22Rv1 (cell line): ENCODE measurements around the gene CDK5RAP1.

Experiments
- ZFX ChIP-seq: fragments of 450-650 bp; IDR thresholded peaks from 2 replicates; pipeline ENCODE4 v1.6.1; 2017; ENCODE audit warnings: antibody characterized with exemption, borderline replicate concordance
- TF ChIP-seq, protein P1 (sequence below): fragments of 450-650 bp; IDR thresholded peaks from 2 replicates; pipeline ENCODE4 v1.5.1; 2017; ENCODE audit warnings: mild to moderate bottlenecking

DNA sequence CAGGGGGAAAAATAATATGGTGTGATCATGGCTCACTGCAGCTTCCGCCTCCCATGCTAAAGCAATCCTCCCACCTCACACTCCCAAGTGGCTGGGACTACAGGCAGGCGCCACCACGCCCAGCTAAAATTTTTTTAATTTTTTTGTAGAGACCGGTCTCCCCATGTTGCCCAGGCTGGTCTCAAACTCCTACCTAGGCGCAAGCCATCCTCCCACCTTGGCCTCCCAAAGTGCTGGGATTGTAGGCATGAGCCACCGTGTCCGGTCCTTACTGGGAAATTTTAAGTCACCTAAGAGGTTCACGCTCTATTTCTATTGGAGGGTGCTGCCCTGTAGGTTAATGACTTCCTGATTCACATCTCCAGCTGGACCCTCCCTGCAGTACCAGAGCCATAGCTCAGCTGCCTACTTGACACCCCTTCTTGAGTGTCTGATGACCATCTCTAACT is 626 bp upstream of the CDK5RAP1 start:
- TF ChIP-seq, protein P1, sequence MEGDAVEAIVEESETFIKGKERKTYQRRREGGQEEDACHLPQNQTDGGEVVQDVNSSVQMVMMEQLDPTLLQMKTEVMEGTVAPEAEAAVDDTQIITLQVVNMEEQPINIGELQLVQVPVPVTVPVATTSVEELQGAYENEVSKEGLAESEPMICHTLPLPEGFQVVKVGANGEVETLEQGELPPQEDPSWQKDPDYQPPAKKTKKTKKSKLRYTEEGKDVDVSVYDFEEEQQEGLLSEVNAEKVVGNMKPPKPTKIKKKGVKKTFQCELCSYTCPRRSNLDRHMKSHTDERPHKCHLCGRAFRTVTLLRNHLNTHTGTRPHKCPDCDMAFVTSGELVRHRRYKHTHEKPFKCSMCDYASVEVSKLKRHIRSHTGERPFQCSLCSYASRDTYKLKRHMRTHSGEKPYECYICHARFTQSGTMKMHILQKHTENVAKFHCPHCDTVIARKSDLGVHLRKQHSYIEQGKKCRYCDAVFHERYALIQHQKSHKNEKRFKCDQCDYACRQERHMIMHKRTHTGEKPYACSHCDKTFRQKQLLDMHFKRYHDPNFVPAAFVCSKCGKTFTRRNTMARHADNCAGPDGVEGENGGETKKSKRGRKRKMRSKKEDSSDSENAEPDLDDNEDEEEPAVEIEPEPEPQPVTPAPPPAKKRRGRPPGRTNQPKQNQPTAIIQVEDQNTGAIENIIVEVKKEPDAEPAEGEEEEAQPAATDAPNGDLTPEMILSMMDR: no peak
- TF ChIP-seq ZFX: no peak
